HEK293T (cell line): ENCODE measurements around the gene DIP2A.

Source experiments
- FOXA1 ChIP-seq: fragments of 450-650 bp; IDR thresholded peaks from 2 replicates; pipeline ENCODE4 v1.6.1; 2016; ENCODE audit warnings: mild to moderate bottlenecking
- FOXK2 ChIP-seq: fragments of 450-650 bp; IDR thresholded peaks from 2 replicates; pipeline ENCODE4 v1.6.1; 2016; ENCODE audit warnings: mild to moderate bottlenecking
- SP1 ChIP-seq: fragments of 450-650 bp; IDR thresholded peaks from 2 replicates; pipeline ENCODE4 v1.6.1; 2017
- SUZ12 ChIP-seq: fragments of 450-650 bp; IDR thresholded peaks from 2 replicates; pipeline ENCODE4 v1.6.1; 2016; ENCODE audit warnings: mild to moderate bottlenecking

DNA sequence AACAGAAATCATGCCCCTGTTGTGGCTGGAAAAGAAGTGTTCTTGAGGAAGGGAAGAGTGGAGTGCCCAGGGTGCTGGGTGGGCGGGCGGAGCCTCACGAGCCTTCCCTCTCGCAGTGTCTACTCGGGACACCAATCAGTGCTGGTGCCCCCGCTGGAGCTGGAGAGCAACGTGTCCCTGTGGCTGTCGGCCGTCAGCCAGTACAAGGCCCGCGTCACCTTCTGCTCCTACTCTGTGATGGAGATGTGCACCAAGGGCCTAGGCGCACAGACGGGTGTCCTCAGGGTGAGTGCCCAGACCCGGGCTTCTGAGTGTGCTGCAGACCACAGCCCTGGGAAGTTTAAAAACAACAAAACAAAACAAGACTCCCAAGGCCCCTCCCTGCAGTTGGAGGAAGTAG lies 98.8 kb downstream of the DIP2A start:
- TF ChIP-seq FOXK2 (no peak), SP1 (no peak), FOXA1 (no peak), SUZ12 (no peak)
